NB4 (cell line): ENCODE measurements around the gene LBR.
"Not testable (repeated sequence)": the region's sequence is repeated elsewhere in the genome, so short reads cannot be mapped to it uniquely, and the experiment has no call there.

ENCODE experiments used
- DNase-seq: peaks from one replicate; pipeline ENCODE4 v3.0.0; 2010; ENCODE audit warnings: low read depth
- H3K4me3 ChIP-seq: one replicate; pipeline ENCODE4 v1.5.1; 2011; ENCODE audit warnings: mild to moderate bottlenecking, low read depth, low read length, moderate library complexity
- MYC ChIP-seq: IDR thresholded peaks from 2 replicates; pipeline ENCODE4 v1.6.1; 2011; ENCODE audit warnings: low read depth, low read length
- POLR2A ChIP-seq: IDR thresholded peaks from 2 replicates; pipeline ENCODE4 v1.6.1; 2011; ENCODE audit warnings: mild to moderate bottlenecking; ENCODE audit not compliant: insufficient read length; ENCODE audit errors: extremely low read depth
- TF ChIP-seq, protein P1 (sequence below): IDR thresholded peaks from one replicate; pipeline ENCODE4 v1.5.1; 2012; ENCODE audit warnings: low read depth, low read length
- TF ChIP-seq, protein P2 (sequence below): IDR thresholded peaks from 2 replicates; pipeline ENCODE4 v1.6.1; 2011; ENCODE audit warnings: low read depth, low read length

Gene LBR

DNA sequence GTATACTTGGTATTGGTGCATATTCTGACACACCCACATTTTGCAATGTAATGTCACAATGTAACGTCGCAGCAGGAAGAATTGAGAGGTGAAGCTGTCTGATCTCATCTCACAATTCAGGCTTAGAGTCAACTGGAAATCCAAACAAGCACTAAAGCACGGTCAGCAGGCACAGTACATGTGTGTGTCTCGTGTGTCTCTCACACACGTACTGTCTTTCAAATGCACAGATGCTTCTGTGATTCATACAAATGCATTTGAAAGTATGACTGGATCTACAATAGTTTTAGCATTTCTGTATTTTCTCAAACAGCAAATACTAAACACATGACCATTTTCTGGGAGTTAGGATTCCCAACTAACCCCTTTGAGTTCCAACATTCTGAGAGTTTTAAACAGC lies 26.9 kb downstream of the LBR start:
- TF ChIP-seq, protein P1, sequence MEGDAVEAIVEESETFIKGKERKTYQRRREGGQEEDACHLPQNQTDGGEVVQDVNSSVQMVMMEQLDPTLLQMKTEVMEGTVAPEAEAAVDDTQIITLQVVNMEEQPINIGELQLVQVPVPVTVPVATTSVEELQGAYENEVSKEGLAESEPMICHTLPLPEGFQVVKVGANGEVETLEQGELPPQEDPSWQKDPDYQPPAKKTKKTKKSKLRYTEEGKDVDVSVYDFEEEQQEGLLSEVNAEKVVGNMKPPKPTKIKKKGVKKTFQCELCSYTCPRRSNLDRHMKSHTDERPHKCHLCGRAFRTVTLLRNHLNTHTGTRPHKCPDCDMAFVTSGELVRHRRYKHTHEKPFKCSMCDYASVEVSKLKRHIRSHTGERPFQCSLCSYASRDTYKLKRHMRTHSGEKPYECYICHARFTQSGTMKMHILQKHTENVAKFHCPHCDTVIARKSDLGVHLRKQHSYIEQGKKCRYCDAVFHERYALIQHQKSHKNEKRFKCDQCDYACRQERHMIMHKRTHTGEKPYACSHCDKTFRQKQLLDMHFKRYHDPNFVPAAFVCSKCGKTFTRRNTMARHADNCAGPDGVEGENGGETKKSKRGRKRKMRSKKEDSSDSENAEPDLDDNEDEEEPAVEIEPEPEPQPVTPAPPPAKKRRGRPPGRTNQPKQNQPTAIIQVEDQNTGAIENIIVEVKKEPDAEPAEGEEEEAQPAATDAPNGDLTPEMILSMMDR: no peak
- TF ChIP-seq POLR2A: no peak
- TF ChIP-seq, protein P2, sequence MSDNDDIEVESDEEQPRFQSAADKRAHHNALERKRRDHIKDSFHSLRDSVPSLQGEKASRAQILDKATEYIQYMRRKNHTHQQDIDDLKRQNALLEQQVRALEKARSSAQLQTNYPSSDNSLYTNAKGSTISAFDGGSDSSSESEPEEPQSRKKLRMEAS: no peak
- no peak for TF ChIP-seq MYC
- no peak for DNase-seq
- H3K4me3 ChIP-seq: no peak overlapping the region

DNA sequence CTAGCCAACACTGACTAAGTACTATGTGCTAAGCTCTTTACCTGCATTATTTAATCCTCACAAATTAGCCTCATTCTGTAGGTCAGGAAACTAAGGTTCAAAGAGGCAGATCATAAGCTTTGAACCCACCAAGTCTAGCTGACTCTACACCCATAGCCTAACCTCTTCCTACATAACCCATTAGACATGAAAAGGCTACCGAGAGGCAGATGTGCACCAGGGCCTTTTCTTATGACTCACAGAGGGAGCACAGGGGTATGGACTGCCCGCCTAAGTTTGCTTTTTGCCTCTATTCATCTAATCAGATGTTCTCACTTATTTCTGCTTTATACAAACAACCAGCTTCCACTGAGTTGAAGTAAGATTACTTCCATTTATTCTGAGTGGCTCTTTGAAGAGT lies 31.5 kb downstream of the LBR start:
- no peak for DNase-seq
- TF ChIP-seq MYC (no peak), POLR2A (no peak)
- TF ChIP-seq, protein P1: no peak
- TF ChIP-seq, protein P2: no peak
- H3K4me3 ChIP-seq: no peak overlapping the region

DNA sequence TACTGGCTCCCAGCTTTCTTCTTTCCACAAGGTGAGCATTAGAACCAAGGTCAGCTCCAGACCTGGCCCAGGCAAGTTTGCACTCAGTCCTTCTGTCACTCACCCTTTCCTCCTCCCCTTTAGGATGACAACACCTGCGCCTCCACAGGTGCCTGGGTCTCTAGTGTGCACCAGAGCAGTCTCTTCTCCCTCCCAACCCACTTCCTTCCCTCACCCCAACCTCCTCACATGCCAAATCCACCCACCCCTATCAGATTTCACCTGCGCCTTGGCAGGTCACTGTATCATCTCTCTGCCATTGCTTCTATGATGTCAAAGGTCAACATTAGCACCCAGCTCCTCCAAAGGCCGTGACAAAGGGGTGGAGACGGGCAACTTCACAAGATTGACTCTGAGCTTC lies 38.0 kb downstream of the LBR start:
- H3K4me3 ChIP-seq: no peak overlapping the region
- TF ChIP-seq, protein P1: no peak
- no peak for TF ChIP-seq POLR2A
- DNase-seq: no peak

DNA sequence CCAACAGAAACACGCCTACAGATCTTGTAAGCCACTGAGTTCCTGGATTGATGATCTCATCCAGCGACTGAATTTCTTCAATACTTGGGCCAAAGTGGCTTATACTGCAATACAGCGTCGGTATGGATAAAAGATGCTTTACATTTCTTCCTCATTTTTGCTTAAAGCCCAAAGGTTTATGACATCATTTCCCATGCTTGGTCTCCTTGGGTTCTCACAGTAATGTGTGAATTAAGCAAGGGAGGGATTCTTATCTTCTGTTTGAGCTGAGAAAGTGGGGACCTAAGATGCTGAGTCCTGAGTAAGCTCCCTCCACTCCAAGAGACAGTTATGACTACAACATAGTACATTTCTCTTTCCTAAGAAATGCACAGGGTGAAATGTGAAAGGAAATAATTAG lies 39.5 kb downstream of the LBR start:
- H3K4me3 ChIP-seq: no peak overlapping the region
- peak; percentile 12 for DNase-seq
- TF ChIP-seq, protein P2: no peak
- TF ChIP-seq POLR2A (no peak), MYC (no peak)

DNA sequence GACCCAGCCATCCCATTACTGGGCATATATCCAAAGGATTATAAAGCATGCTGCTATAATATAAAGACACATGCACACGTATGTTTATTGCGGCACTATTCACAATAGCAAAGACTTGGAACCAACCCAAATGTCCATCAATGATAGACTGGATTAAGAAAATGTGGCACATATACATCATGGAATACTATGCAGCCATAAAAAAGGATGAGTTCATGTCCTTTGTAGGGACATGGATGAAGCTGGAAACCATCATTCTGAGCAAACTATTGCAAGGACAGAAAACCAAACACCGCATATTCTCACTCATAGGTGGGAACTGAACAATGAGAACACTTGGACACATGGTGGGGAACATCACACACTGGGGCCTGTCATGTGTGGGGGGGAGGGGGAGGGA lies 41.0 kb downstream of the LBR start:
- DNase-seq, H3K4me3 ChIP-seq: not testable (repeated sequence)

DNA sequence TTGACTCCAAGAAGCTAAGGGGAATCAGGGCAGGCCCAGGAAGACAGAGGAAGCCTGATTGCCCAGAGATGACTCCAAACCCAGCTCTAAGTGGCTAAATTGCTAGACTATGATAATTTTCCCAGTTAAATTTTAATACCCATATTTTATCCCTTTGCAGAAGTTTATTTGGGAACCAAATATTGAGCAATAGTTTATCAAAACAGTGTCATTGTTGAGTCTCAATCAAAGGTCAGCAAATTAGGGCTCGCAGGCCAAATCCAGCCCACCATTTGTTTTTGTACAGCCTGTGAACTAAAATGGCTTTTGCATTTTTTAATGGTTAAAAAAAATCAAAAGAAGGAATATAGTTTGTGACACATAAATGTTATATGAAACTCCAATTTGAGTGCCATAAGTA lies 47.1 kb downstream of the LBR start:
- DNase-seq: no peak
- H3K4me3 ChIP-seq: no peak overlapping the region
- TF ChIP-seq POLR2A: no peak
- TF ChIP-seq, protein P2: no peak
- TF ChIP-seq, protein P1: no peak

DNA sequence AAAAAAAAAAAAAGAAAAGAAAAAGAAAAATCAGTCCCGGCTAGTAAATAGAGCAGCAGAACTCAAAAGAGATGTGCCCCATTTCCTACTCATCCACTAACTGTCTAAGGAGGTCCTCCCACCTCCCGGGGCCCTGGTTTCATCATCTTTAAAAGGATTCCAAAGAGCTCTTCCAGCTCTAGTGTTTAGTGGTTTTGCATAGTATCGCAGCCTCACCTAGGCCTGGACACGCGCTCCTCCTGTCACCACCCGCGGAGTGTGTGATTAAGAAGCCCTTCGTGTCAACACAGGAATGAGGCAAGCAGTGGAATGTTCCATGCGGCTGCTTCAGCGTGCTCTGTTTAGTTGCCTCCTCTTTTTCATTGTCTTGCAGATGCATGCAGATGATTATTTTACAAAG lies 49.0 kb downstream of the LBR start:
- DNase-seq: peak; percentile 20

More for the DNA sequence above, 49.0 kb downstream of the LBR start:
- no peak overlapping the region for H3K4me3 ChIP-seq
- TF ChIP-seq, protein P2: no peak
- TF ChIP-seq, protein P1: no peak
- TF ChIP-seq MYC (no peak), POLR2A (no peak)
